Testis (tissue), 2 donors: ENCODE measurements around the gene ANKRD30B.
"Not testable (repeated sequence)": the region's sequence is repeated elsewhere in the genome, so short reads cannot be mapped to it uniquely, and the experiment has no call there.

ENCODE experiments used
- POLR2A ChIP-seq: fragments of 450-650 bp; IDR thresholded peaks from one replicate; pipeline ENCODE4 v1.6.1; 2017; ENCODE audit warnings: antibody characterized with exemption, mild to moderate bottlenecking, moderate library complexity
- TF ChIP-seq, protein P1 (sequence below), 3 experiments: fragments of 450-650 bp in 2 of 3; fragments of 200-600 bp in 1 of 3; sonication (generic) in 1 of 3; IDR thresholded peaks; one replicate each; pipeline ENCODE4 v1.5.1; 2016 to 2019; ENCODE audit warnings: antibody characterized with exemption in 3 of 3, mild to moderate bottlenecking in 2 of 3, moderate library complexity in 1 of 3

DNA sequence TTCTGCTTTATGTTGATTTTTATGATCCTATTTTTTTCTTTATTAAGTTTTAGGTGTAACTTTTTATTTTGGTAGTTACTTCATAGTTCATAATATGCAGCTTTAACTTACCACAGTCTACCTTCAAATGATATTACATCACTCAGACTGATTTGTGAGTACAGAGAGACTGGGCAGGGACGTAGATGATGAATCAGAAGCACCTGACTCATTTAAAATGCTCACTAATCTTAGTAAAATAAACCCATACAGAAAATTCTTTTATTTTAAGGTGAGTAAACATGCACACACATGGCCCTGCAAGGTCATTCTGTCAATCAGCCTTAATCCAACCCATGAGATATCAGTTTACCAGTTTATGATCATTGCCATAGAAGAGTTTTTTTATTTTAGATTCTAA lies 8.9 kb upstream of the ANKRD30B start:
- TF ChIP-seq, protein P1, sequence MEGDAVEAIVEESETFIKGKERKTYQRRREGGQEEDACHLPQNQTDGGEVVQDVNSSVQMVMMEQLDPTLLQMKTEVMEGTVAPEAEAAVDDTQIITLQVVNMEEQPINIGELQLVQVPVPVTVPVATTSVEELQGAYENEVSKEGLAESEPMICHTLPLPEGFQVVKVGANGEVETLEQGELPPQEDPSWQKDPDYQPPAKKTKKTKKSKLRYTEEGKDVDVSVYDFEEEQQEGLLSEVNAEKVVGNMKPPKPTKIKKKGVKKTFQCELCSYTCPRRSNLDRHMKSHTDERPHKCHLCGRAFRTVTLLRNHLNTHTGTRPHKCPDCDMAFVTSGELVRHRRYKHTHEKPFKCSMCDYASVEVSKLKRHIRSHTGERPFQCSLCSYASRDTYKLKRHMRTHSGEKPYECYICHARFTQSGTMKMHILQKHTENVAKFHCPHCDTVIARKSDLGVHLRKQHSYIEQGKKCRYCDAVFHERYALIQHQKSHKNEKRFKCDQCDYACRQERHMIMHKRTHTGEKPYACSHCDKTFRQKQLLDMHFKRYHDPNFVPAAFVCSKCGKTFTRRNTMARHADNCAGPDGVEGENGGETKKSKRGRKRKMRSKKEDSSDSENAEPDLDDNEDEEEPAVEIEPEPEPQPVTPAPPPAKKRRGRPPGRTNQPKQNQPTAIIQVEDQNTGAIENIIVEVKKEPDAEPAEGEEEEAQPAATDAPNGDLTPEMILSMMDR (IDR thresholded peaks at IDR 0.05) = not testable (repeated sequence)
- not testable (repeated sequence) for TF ChIP-seq POLR2A
